Measurements from ENCODE around the gene LYZL1. TPM values are rescaled to one million over a fixed set of nuclear protein-coding genes. Genes with fewer than 3 reads are reported as not detected.

Gene LYZL1
- total RNA-seq, 1 donor from 2014 or later, result not detected

- Mint-ChIP-seq H3K4me3 (ENCODE audit: unreplicated experiment) (no peak overlapping the region), H3K27ac (ENCODE audit: unreplicated experiment) (no peak overlapping the region), H3K4me1 (ENCODE audit: unreplicated experiment) (peaks cover 8% of the 10 kb centered on the region), H3K27me3 (ENCODE audit: unreplicated experiment) (peaks cover 1% of the 10 kb centered on the region), H3K9me3 (ENCODE audit: unreplicated experiment) (peaks cover 7% of the 10 kb centered on the region), H3K36me3 (ENCODE audit: low read depth, unreplicated experiment) (peaks cover 6% of the 10 kb centered on the region)
- TF ChIP-seq CTCF (IDR thresholded peaks at IDR 0.05; ENCODE audit: unreplicated experiment), result no peak
- DNase-seq (ENCODE audit: low spot score), result no peak
Measured at GRCh38 chr10:29345910-29346209, 57.0 kb downstream of the LYZL1 start.

GRCh38 chr10:29346296-29347001, 57.6 kb downstream of the LYZL1 start:
- peaks cover 1% of the 10 kb centered on the region for H3K27me3 Mint-ChIP-seq (ENCODE audit: unreplicated experiment)
- H3K4me1 Mint-ChIP-seq (ENCODE audit: unreplicated experiment), result peaks cover 8% of the 10 kb centered on the region
- no peak for DNase-seq (ENCODE audit: low spot score)
- H3K9me3 Mint-ChIP-seq (ENCODE audit: unreplicated experiment), result peaks cover 7% of the 10 kb centered on the region
- H3K4me3 Mint-ChIP-seq (ENCODE audit: unreplicated experiment), result no peak overlapping the region
- peaks cover 6% of the 10 kb centered on the region for H3K36me3 Mint-ChIP-seq (ENCODE audit: low read depth, unreplicated experiment)
- no peak for TF ChIP-seq CTCF (IDR thresholded peaks at IDR 0.05; ENCODE audit: unreplicated experiment)
- peak overlapping the region; percentile 24 for H3K27ac Mint-ChIP-seq (ENCODE audit: unreplicated experiment)

- Mint-ChIP-seq H3K4me1 (ENCODE audit: unreplicated experiment) (peaks cover 8% of the 10 kb centered on the region), H3K27me3 (ENCODE audit: unreplicated experiment) (peaks cover 3% of the 10 kb centered on the region), H3K4me3 (ENCODE audit: unreplicated experiment) (no peak overlapping the region), H3K27ac (ENCODE audit: unreplicated experiment) (no peak overlapping the region), H3K36me3 (ENCODE audit: low read depth, unreplicated experiment) (no peaks in the 10 kb centered on the region), H3K9me3 (ENCODE audit: unreplicated experiment) (no peaks in the 10 kb centered on the region)
- no peak for TF ChIP-seq CTCF (IDR thresholded peaks at IDR 0.05; ENCODE audit: unreplicated experiment)
- DNase-seq (ENCODE audit: low spot score), result no peak
Measured at GRCh38 chr10:29348836-29349235, 60.0 kb downstream of the LYZL1 start.

GRCh38 chr10:29353305-29353704, 64.4 kb downstream of the LYZL1 start:
- Mint-ChIP-seq H3K9me3 (ENCODE audit: unreplicated experiment) (no peaks in the 10 kb centered on the region), H3K36me3 (ENCODE audit: low read depth, unreplicated experiment) (no peaks in the 10 kb centered on the region), H3K4me3 (ENCODE audit: unreplicated experiment) (no peak overlapping the region), H3K27me3 (ENCODE audit: unreplicated experiment) (peaks cover 6% of the 10 kb centered on the region), H3K27ac (ENCODE audit: unreplicated experiment) (no peak overlapping the region), H3K4me1 (ENCODE audit: unreplicated experiment) (peaks cover 2% of the 10 kb centered on the region)
- TF ChIP-seq CTCF (IDR thresholded peaks at IDR 0.05; ENCODE audit: unreplicated experiment), result no peak
- no peak for DNase-seq (ENCODE audit: low spot score)

GRCh38 chr10:29353887-29354561, 65.2 kb downstream of the LYZL1 start:
- TF ChIP-seq CTCF (IDR thresholded peaks at IDR 0.05; ENCODE audit: unreplicated experiment), result no peak
- peaks cover 6% of the 10 kb centered on the region for H3K27me3 Mint-ChIP-seq (ENCODE audit: unreplicated experiment)
- no peaks in the 10 kb centered on the region for H3K36me3 Mint-ChIP-seq (ENCODE audit: low read depth, unreplicated experiment)
- H3K27ac Mint-ChIP-seq (ENCODE audit: unreplicated experiment), result no peak overlapping the region
- no peak for DNase-seq (ENCODE audit: low spot score)
- no peaks in the 10 kb centered on the region for H3K9me3 Mint-ChIP-seq (ENCODE audit: unreplicated experiment)
- H3K4me3 Mint-ChIP-seq (ENCODE audit: unreplicated experiment), result no peak overlapping the region
- H3K4me1 Mint-ChIP-seq (ENCODE audit: unreplicated experiment), result peaks cover 2% of the 10 kb centered on the region
